OCI-LY7 (cell line): Measurements from ENCODE around the gene ARMC9.

Source experiments
- EZH2phosphoT487 ChIP-seq: fragments of 200-600 bp; sonication (generic); IDR thresholded peaks from 2 replicates; pipeline ENCODE4 v1.6.1; 2018; ENCODE audit warnings: low read depth, borderline replicate concordance, mild to moderate bottlenecking, mixed run types, antibody characterized with exemption, low read length, moderate library complexity, mixed read lengths
- TF ChIP-seq, protein P1 (sequence below): fragments of 200-600 bp; sonication (generic); conservative IDR thresholded peaks from 2 replicates; pipeline ENCODE4 v1.5.1; 2014; ENCODE audit warnings: mild to moderate bottlenecking, antibody characterized with exemption, low read length, moderate library complexity, mixed read lengths

DNA sequence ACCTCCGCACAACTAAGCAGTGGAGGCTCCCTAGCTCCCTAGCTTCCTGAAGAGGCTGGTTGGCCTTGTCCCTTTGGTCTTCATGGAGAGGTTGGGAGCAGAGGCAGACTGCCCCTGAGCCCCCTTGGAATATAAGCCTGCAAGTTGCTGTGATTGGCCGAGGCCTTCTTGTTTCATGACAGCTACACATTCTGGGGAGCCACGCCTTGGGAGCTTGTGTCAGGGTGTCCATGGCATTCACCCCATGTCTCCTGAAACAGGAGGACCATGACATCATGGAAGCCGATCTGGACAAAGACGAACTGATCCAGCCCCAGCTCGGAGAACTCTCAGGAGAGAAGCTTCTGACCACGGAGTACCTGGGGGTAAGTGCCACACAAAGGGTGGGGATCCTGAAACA is 133.1 kb downstream of the ARMC9 start:
- TF ChIP-seq, protein P1, sequence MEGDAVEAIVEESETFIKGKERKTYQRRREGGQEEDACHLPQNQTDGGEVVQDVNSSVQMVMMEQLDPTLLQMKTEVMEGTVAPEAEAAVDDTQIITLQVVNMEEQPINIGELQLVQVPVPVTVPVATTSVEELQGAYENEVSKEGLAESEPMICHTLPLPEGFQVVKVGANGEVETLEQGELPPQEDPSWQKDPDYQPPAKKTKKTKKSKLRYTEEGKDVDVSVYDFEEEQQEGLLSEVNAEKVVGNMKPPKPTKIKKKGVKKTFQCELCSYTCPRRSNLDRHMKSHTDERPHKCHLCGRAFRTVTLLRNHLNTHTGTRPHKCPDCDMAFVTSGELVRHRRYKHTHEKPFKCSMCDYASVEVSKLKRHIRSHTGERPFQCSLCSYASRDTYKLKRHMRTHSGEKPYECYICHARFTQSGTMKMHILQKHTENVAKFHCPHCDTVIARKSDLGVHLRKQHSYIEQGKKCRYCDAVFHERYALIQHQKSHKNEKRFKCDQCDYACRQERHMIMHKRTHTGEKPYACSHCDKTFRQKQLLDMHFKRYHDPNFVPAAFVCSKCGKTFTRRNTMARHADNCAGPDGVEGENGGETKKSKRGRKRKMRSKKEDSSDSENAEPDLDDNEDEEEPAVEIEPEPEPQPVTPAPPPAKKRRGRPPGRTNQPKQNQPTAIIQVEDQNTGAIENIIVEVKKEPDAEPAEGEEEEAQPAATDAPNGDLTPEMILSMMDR: no peak
- TF ChIP-seq EZH2phosphoT487: no peak
